K562 (cell line): ENCODE results near the gene FANCG. TPM values are rescaled to one million over a fixed set of nuclear protein-coding genes. Genes with fewer than 3 reads are reported as not detected.

ENCODE experiments used
- ATAC-seq: fragments of 200-7000 bp; cut with Tn5 transposase; 3 replicates; pipeline ENCODE4 v1.9.1; 2020; ENCODE audit warnings: moderate library complexity
- BruUV-seq: library from RNA; stranded (reverse); fragments of 400-500 nt; replicated peaks from 2 replicates; lab custom pipeline; 2021; lab: Mats Ljungman, UMichigan
- CTCF ChIA-PET: fragments of 300-600 bp; formaldehyde crosslinking; extraction: SDS; loops from one replicate; lab custom pipeline; 2021; ENCODE audit warnings: low intra/inter-chr PET ratio; lab: Yijun Ruan, JAX
- POLR2A ChIA-PET: fragments of 300-600, 350-650 bp; sonication (Branson Sonifier 250); formaldehyde crosslinking; extraction: SDS; loops from one replicate; lab custom pipeline; 2021; ENCODE audit warnings: antibody characterized with exemption, inconsistent platforms; lab: Yijun Ruan, JAX
- DNase-seq, 4 experiments: peaks; one replicate each; pipeline versions ENCODE4 v3.0.0 to v3.0.0-alpha.2; 2011 to 2018; ENCODE audit warnings: low spot score in 3 of 4, mixed read lengths in 3 of 4; ENCODE audit errors: extremely low read depth in 1 of 4
- FAIRE-seq: peaks from 2 replicates; lab custom pipeline; 2011; peaks lifted over from hg19 to GRCh38; lab: Jason Lieb, UNC
- H2AFZ ChIP-seq: 2 replicates; pipeline ENCODE4 v1.6.0; 2011; ENCODE audit warnings: low read depth, low read length, control low read depth, inconsistent platforms
- H3K27ac ChIP-seq: fragments of 200-600 bp; 3 replicates; pipeline ENCODE4 v1.8.0; 2011; ENCODE audit warnings: low read depth, mild to moderate bottlenecking, control low read depth, inconsistent platforms, low read length, moderate library complexity, mixed read lengths; ENCODE audit errors: extremely low read depth
- H3K27me3 ChIP-seq, 2 experiments: fragments of 300-600 bp in 1 of 2; 2 replicates in 1 of 2; 3 replicates in 1 of 2; pipeline versions ENCODE4 v1.6.0 to v1.8.0; 2011; ENCODE audit warnings: inconsistent platforms in 2 of 2, low read length in 2 of 2, mild to moderate bottlenecking in 1 of 2, mixed read lengths in 1 of 2, moderate library complexity in 1 of 2; ENCODE audit not compliant: control insufficient read depth in 2 of 2, insufficient read depth in 2 of 2
- H3K36me3 ChIP-seq: fragments of 300-600 bp; 3 replicates; pipeline ENCODE4 v1.8.0; 2011; ENCODE audit warnings: mild to moderate bottlenecking, low read length, inconsistent platforms; ENCODE audit not compliant: control insufficient read depth, insufficient read depth
- H3K4me1 ChIP-seq, 2 experiments: fragments of 200-600 bp in 1 of 2; replicated peaks in 1 of 2; 2 replicates in 1 of 2; 3 replicates in 1 of 2; pipeline versions ENCODE4 v1.5.1 to v1.8.0; 2011; ENCODE audit warnings: inconsistent platforms in 2 of 2, low read length in 2 of 2, mild to moderate bottlenecking in 1 of 2, mixed read lengths in 1 of 2, moderate library complexity in 1 of 2; ENCODE audit not compliant: control insufficient read depth in 2 of 2, insufficient read depth in 2 of 2
- H3K4me2 ChIP-seq: 2 replicates; pipeline ENCODE4 v1.6.1; 2011; ENCODE audit warnings: low read length, control low read depth, inconsistent platforms, mixed read lengths; ENCODE audit not compliant: insufficient read depth
- H3K4me3 ChIP-seq: fragments of 200-600 bp; sonication (generic), shearing (Covaris generic); 2 replicates; pipeline ENCODE4 v1.5.1; 2016; ENCODE audit warnings: control low read depth, inconsistent platforms
- H3K79me2 ChIP-seq: fragments of 200-600 bp; 3 replicates; pipeline ENCODE4 v1.8.0; 2011; ENCODE audit warnings: low read length, inconsistent platforms; ENCODE audit not compliant: control insufficient read depth, insufficient read depth
- H3K9ac ChIP-seq, 2 experiments: 2 replicates each; pipeline versions ENCODE4 v1.6.0 to v1.6.1; 2011; ENCODE audit warnings: low read depth in 2 of 2, low read length in 2 of 2, control low read depth in 1 of 2, inconsistent platforms in 1 of 2, mild to moderate bottlenecking in 1 of 2, mixed read lengths in 1 of 2; ENCODE audit not compliant: insufficient read depth in 1 of 2
- H3K9me1 ChIP-seq: one replicate; pipeline ENCODE4 v1.6.0; 2011; ENCODE audit warnings: inconsistent platforms, mild to moderate bottlenecking, low read length, moderate library complexity; ENCODE audit not compliant: control insufficient read depth, insufficient read depth
- H3K9me3 ChIP-seq: replicated peaks from 2 replicates; pipeline ENCODE4 v1.5.1; 2011; ENCODE audit warnings: low read depth, low read length, inconsistent platforms; ENCODE audit not compliant: control insufficient read depth, insufficient read depth
- H4K20me1 ChIP-seq: replicated peaks from 2 replicates; pipeline ENCODE4 v1.6.1; 2011; ENCODE audit warnings: low read length, inconsistent platforms, mixed read lengths; ENCODE audit not compliant: control insufficient read depth, insufficient read depth
- ATF2 ChIP-seq: sonication (generic); formaldehyde crosslinking; IDR thresholded peaks from 2 replicates; pipeline ENCODE4 v1.8.1; 2022; ENCODE audit warnings: missing genetic modification reagents
- CHD1 ChIP-seq: fragments of 200-600 bp; sonication (generic); IDR thresholded peaks from one replicate; pipeline ENCODE4 v1.6.1; 2012; ENCODE audit warnings: mild to moderate bottlenecking, moderate library complexity, low read length, inconsistent platforms
- HLTF ChIP-seq: fragments of 450-650 bp; IDR thresholded peaks from 2 replicates; pipeline ENCODE4 v1.6.1; 2016
- HMG20B ChIP-seq: fragments of 250-450 bp; sonication (Bioruptor Pico); IDR thresholded peaks from 2 replicates; pipeline ENCODE4 v1.5.0; 2021; ENCODE audit warnings: mild to moderate bottlenecking
- ID3 ChIP-seq, 2 experiments: fragments of 250-450 bp in 1 of 2; fragments of 450-650 bp in 1 of 2; sonication (Bioruptor Pico) in 1 of 2; IDR thresholded peaks; 2 replicates each; pipeline versions ENCODE4 v1.6.1 to v1.8.0; 2016 to 2021; ENCODE audit warnings: mild to moderate bottlenecking in 2 of 2, moderate library complexity in 2 of 2, missing compliant biosample characterization in 1 of 2, missing genetic modification characterization in 1 of 2
- KDM2B ChIP-seq: fragments of 250-450 bp; sonication (Bioruptor Pico); IDR thresholded peaks from 2 replicates; pipeline ENCODE4 v1.8.0; 2021; ENCODE audit warnings: mild to moderate bottlenecking, moderate library complexity
- LARP7 ChIP-seq: fragments of 450-650 bp; IDR thresholded peaks from 2 replicates; pipeline ENCODE4 v1.6.1; 2016
- MIER1 ChIP-seq: fragments of 450-650 bp; IDR thresholded peaks from 2 replicates; pipeline ENCODE4 v1.6.1; 2016; ENCODE audit warnings: antibody characterized with exemption, mild to moderate bottlenecking, low read depth
- PYGO2 ChIP-seq: fragments of 450-650 bp; IDR thresholded peaks from 2 replicates; pipeline ENCODE4 v1.6.1; 2016; ENCODE audit warnings: mild to moderate bottlenecking, missing genetic modification characterization, moderate library complexity, missing compliant biosample characterization
- RBM39 ChIP-seq: fragments of 200-400 bp; formaldehyde crosslinking; optimal IDR thresholded peaks from 2 replicates; pipeline ENCODE3; 2018; ENCODE audit warnings: low read depth, low read length
- ZNF436 ChIP-seq: fragments of 250-450, 450-650 bp; sonication (Bioruptor Pico); formaldehyde crosslinking; IDR thresholded peaks from 2 replicates; pipeline ENCODE4 v1.7.0; 2020; ENCODE audit warnings: mild to moderate bottlenecking
- ZNF561 ChIP-seq: fragments of 450-650 bp; formaldehyde crosslinking; conservative IDR thresholded peaks from 2 replicates; pipeline ENCODE4 v1.4.0; 2020; ENCODE audit warnings: mild to moderate bottlenecking, moderate library complexity
- WGBS: fragments of 100-300 bp; shearing (Covaris generic); methylation state at CpG from one replicate; pipeline ENCODE4 v1.1.6; 2016; ENCODE audit warnings: low coverage, mixed read lengths; ENCODE audit not compliant: insufficient coverage; ENCODE audit errors: missing lambda C conversion rate; 5-methylcytosine and 5-hydroxymethylcytosine counted together
- in situ Hi-C: fragments of 300-500 bp; cut with MboI; formaldehyde crosslinking; loops from 4 replicates; pipeline ENCODE4 v1.15.0; 2018; ENCODE audit warnings: inconsistent platforms, mixed read lengths
- intact Hi-C: fragments of 100-400 bp; cut with micrococcal nuclease; formaldehyde crosslinking; loops from 2 replicates; pipeline ENCODE4 v1.14.2; 2022
- polyA plus RNA-seq, 8 experiments: library from polyadenylated mRNA; depleted of rRNA in 4 of 8; stranded (reverse) in 5 of 8; unstranded in 3 of 8; fragments of >200 nt; fragmentation: Nextera tagmentation in 2 of 8; fragmentation: Illumina TruSeq in 1 of 8; extraction: Ambion mirVana in 2 of 8; extraction: Trizol in 1 of 8; gene quantifications; 2 replicates each; pipeline versions ENCODE4 v1.2.1 to v1.2.3, GENCODE V29; 2011 to 2014; ENCODE audit warnings: inconsistent platforms in 1 of 8, missing spikeins in 1 of 8
- total RNA-seq, 7 experiments: library from RNA; depleted of rRNA in 6 of 7; stranded (reverse); fragments of >200 nt in 6 of 7; fragmentation: Illumina TruSeq in 2 of 7; extraction: Trizol in 2 of 7; gene quantifications; 2 replicates each; pipeline versions ENCODE4 v1.2.1 to v1.2.3, GENCODE V29; 2011 to 2021; ENCODE audit warnings: low replicate concordance in 1 of 7

Gene FANCG
- total and polyA plus RNA-seq, 9 of the 15 experiments (the other 6 are each of a cell fraction or from before 2014, with no cell fraction given), result 7.5 to 43.9 (median 31.0) TPM

DNA sequence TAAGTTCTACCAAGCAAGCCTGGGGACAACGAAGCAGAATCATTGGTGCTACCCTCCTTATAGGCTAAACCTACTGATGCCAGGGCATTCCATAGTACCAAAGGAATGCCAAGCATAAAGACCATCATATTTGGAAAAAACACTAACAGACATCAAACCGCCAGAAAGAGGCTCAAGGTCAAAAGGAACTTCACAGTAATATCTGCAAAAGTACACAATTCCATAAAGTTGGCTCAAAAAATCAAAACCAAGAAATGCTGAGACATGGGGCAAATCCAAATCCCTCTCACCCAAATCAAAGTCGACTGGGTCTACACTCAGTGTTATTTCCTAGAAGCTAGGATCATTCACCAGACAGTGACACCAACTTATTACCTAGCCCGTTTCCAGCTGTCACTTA lies 10.7 kb downstream of the FANCG start:
- Histone ChIP-seq H3K4me1 (peaks cover 5 to 15% of the 10 kb centered on the region in 2 experiments; a peak in 3 of 5 replicates), H2AFZ (no peak overlapping the region), H3K27me3 (no peaks in the 10 kb centered on the region), H3K36me3 (peaks cover 81% of the 10 kb centered on the region), H3K27ac (no peak overlapping the region), H3K9me1 (no peaks in the 10 kb centered on the region), H3K9ac (no peak overlapping the region), H4K20me1 (peaks cover 33% of the 10 kb centered on the region), H3K4me2 (no peak overlapping the region), H3K9me3 (no peaks in the 10 kb centered on the region), H3K79me2 (peaks cover 58% of the 10 kb centered on the region), H3K4me3 (no peak overlapping the region)
- in situ Hi-C loops (no loop called here), intact Hi-C loops (no loop called here)
- no peak for TF ChIP-seq ZNF436 (CRISPR knock-in tag)
- no peak for TF ChIP-seq CHD1
- TF ChIP-seq ZNF561 (CRISPR knock-in tag), result no peak
- no peak for TF ChIP-seq PYGO2 (tag)
- TF ChIP-seq HLTF, result no peak
- no peak for TF ChIP-seq RBM39
- TF ChIP-seq LARP7, result no peak
- no peak for TF ChIP-seq ID3 (CRISPR knock-in tag; IDR thresholded peaks at IDR 0.05)
- TF ChIP-seq ID3 (tag; IDR thresholded peaks at IDR 0.05), result no peak
- no peak for TF ChIP-seq KDM2B (CRISPR knock-in tag)
- no peak for TF ChIP-seq ATF2
- TF ChIP-seq HMG20B (CRISPR knock-in tag), result no peak
- no peak for TF ChIP-seq MIER1
- 70% methylated on average over 3 of the region's 4 CpGs for WGBS
- ChIA-PET POLR2A (interaction anchor here (1.9 kb wide), 1 partner anchor 26 kb away, joined by 6 read pairs; a partner anchor contains a TSS), CTCF (no interaction called here)
- ATAC-seq (no peak), FAIRE-seq (no peak), DNase-seq (no peak)
- no TSS peak for BruUV-seq
